Left lung (tissue), 10 donors: Measurements from ENCODE around the gene NLGN3. TPM values are rescaled to one million over a fixed set of nuclear protein-coding genes. Genes with fewer than 3 reads are reported as not detected.

Experiments used
- ATAC-seq: fragments of 200-7000 bp; cut with Tn5 transposase; one replicate; pipeline ENCODE4 v1.9.1; 2020; ENCODE audit warnings: moderate library complexity
- DNase-seq, 4 donors: peaks; one replicate each; pipeline ENCODE4 v3.0.0-alpha.2; 2013 to 2020
- H3K27ac ChIP-seq, 2 donors: fragments of 200-600 bp; sonication (generic) in 1 of 2; one replicate each; pipeline versions ENCODE4 v1.5.0 to v1.8.0; 2020 to 2021
- H3K27me3 ChIP-seq, 2 donors: fragments of 200-600 bp; sonication (generic) in 1 of 2; one replicate each; pipeline versions ENCODE4 v1.5.0 to v1.8.0; 2020 to 2021
- H3K36me3 ChIP-seq, 2 donors: fragments of 200-600 bp; sonication (generic) in 1 of 2; one replicate each; pipeline versions ENCODE4 v1.5.0 to v1.8.0; 2020 to 2021
- H3K4me1 ChIP-seq, 2 donors: fragments of 200-600 bp; one replicate each; pipeline ENCODE4 v1.8.0; 2021
- H3K4me3 ChIP-seq, 2 donors: fragments of 200-600 bp; sonication (generic) in 1 of 2; one replicate each; pipeline versions ENCODE4 v1.5.0 to v1.8.0; 2020 to 2021; ENCODE audit warnings: mild to moderate bottlenecking in 1 of 2
- H3K9me3 ChIP-seq, 2 donors: fragments of 200-600 bp; sonication (generic) in 1 of 2; one replicate each; pipeline versions ENCODE4 v1.5.0 to v1.8.0; 2020 to 2021
- CTCF ChIP-seq, 2 donors: fragments of 200-600 bp; sonication (generic) in 1 of 2; IDR thresholded peaks; one replicate each; pipeline versions ENCODE4 v1.5.0 to v1.8.0; 2021; ENCODE audit warnings: antibody characterized with exemption in 2 of 2
- intact Hi-C, 2 donors: fragments of 100-400 bp; cut with DNase I; formaldehyde crosslinking; loops; one replicate each; pipeline versions ENCODE4 v1.11.2 to v1.14.2; 2022
- polyA plus RNA-seq, 6 donors: library from polyadenylated mRNA; unstranded; fragments of 120-200 nt; gene quantifications; one replicate each; pipeline ENCODE4 v1.2.1, GENCODE V29; 2013; ENCODE audit not compliant: insufficient read length in 6 of 6
- total RNA-seq, 2 donors: library from RNA; stranded (reverse); fragmentation: NEBNext Ultra II Directional; extraction: Animal tissue kit (Norgen Biotek cat#: 25700); gene quantifications; one replicate each; pipeline ENCODE4 v1.2.1, GENCODE V29; 2021
- donor health status: DM: no; HTN: yes; CAD: no.
- donor health status: DM: no; HTN: no; CAD: no.

The NLGN3 gene
- total and polyA plus RNA-seq, 8 donors = 1.0 to 8.4 (median 6.0) TPM

GRCh38 chrX:71181910-71182799 is 37.5 kb downstream of the NLGN3 start:
- intact Hi-C loops = no loop called here
- Histone ChIP-seq H3K27me3 (no peaks in the 10 kb centered on the region), H3K4me1 (peaks cover 0 to 4% of the 10 kb centered on the region in 2 donors), H3K36me3 (no peaks in the 10 kb centered on the region), H3K27ac (peak overlapping the region; percentile 83 to 86), H3K4me3 (peak overlapping the region; percentile 19 to 43), H3K9me3 (no peaks in the 10 kb centered on the region)
- DNase-seq (peak; percentile 83 to 95 (median 88)), ATAC-seq (peak; percentile 92)
- TF ChIP-seq CTCF (IDR thresholded peaks at IDR 0.05) = no peak

- peaks cover 0 to 4% of the 10 kb centered on the region in 2 donors for H3K4me1 ChIP-seq
- H3K4me3 ChIP-seq = peak overlapping the region in 1 of 2 donors; percentile 43
- DNase-seq = no peak
- no peak for TF ChIP-seq CTCF (IDR thresholded peaks at IDR 0.05)
- no peaks in the 10 kb centered on the region for H3K9me3 ChIP-seq
- peak overlapping the region; percentile 83 to 86 for H3K27ac ChIP-seq
- no peaks in the 10 kb centered on the region for H3K36me3 ChIP-seq
- no peak for ATAC-seq
- intact Hi-C loops = no loop called here
- H3K27me3 ChIP-seq = no peaks in the 10 kb centered on the region
Observed at GRCh38 chrX:71182871-71183270, 38.2 kb downstream of the NLGN3 start.

DNA sequence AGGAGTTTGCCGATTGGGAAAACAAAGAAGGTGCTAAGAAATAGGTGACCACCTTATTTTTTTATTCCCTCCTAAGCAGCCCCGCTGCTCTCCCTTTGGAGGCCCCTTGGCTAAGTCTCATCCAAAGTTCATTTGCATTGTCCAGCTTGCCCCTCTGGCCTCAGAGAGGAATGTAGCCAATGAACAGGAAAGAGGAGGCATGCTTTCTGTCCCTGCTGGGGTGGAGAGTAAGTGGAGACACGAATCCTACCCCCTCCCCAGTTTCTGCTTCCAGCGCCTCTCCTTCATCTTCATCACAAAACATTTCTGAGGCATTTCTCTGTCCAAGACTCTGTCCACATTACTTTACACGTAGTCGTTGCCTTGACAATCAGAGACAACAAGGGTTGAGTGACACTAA is 38.7 kb downstream of the NLGN3 start:
- H3K4me1 ChIP-seq = peaks cover 0 to 4% of the 10 kb centered on the region in 2 donors
- peak overlapping the region; percentile 83 to 86 for H3K27ac ChIP-seq
- no peaks in the 10 kb centered on the region for H3K9me3 ChIP-seq
- no peak for TF ChIP-seq CTCF (IDR thresholded peaks at IDR 0.05)
- ATAC-seq (no peak), DNase-seq (peak in 2 of 4 donors; percentile 39 to 55)
- H3K4me3 ChIP-seq = no peak overlapping the region
- no peaks in the 10 kb centered on the region for H3K36me3 ChIP-seq
- H3K27me3 ChIP-seq = no peaks in the 10 kb centered on the region
- intact Hi-C loops = no loop called here

- intact Hi-C loops = no loop called here
- ATAC-seq = no peak
- no peak overlapping the region for H3K27ac ChIP-seq
Observed at GRCh38 chrX:71184092-71184491, 39.5 kb downstream of the NLGN3 start.

More at GRCh38 chrX:71184092-71184491, 39.5 kb downstream of the NLGN3 start:
- TF ChIP-seq CTCF (IDR thresholded peaks at IDR 0.05) = no peak
- peaks cover 0 to 4% of the 10 kb centered on the region in 2 donors for H3K4me1 ChIP-seq
- no peaks in the 10 kb centered on the region for H3K36me3 ChIP-seq
- no peak overlapping the region for H3K4me3 ChIP-seq
- no peaks in the 10 kb centered on the region for H3K9me3 ChIP-seq
- H3K27me3 ChIP-seq = no peaks in the 10 kb centered on the region
- no peak for DNase-seq
